ENCODE measurements around the gene MCM9.

DNA sequence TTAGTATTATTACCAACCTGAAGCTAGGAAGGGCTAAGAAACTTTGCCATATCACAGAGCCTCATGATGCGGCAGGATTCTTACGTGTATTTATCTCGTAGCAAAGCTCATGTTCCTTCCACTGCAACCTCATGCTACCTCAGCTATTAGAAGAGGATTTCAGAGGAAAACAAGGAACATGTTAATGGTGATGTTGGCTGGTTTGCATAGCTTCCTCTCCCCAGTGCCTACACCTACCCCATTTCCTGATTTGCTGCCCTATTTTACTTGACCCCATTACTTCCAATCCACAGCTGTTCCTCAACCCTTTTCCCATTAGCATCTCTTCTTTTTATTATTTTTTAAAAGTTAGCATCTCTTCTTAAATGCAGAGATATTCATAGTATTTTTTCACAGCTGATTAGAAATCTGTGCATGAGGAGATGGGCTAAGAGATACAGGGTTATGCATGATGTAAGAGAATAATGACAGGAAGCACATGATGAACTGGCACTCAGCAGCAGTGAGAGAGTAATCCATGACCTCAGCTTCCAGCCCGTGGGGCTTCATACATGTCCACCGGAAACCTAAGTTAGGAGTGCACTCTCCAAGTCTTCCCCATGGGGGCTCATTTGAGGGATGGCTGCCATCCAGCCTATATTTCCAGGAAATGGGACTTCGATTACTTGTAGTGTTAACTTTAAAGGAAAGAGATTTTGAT lies 147.1 kb downstream of the MCM9 start:
- TF ChIP-seq CTCF (IDR thresholded peaks at IDR 0.05) (no peak), EZH2 (IDR thresholded peaks at IDR 0.05) (no peak)
